ENCODE data around the gene CSTPP1.

CSTPP1 gene, protein sequence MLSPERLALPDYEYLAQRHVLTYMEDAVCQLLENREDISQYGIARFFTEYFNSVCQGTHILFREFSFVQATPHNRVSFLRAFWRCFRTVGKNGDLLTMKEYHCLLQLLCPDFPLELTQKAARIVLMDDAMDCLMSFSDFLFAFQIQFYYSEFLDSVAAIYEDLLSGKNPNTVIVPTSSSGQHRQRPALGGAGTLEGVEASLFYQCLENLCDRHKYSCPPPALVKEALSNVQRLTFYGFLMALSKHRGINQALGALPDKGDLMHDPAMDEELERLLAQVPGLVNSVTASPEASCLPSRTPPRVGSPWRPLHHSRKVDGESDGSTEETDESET

GRCh38 chr11:46936138-46937110, at the start of gene CSTPP1:
CSTPP1 (plus strand) TSS chr11:46936761; CDS start chr11:46936806, 45 bp downstream.
- no peaks in the 10 kb centered on the region for H3K36me3 Mint-ChIP-seq
- H3K4me1 Mint-ChIP-seq: peaks cover 24% of the 10 kb centered on the region
- H3K4me3 Mint-ChIP-seq: peak within 1 kb of the TSS; percentile 97
- H3K9me3 Mint-ChIP-seq: no peaks in the 10 kb centered on the region
- H3K27me3 Mint-ChIP-seq: no peaks in the 10 kb centered on the region
- H3K27ac Mint-ChIP-seq: peak within 1 kb of the TSS; percentile 93

DNA sequence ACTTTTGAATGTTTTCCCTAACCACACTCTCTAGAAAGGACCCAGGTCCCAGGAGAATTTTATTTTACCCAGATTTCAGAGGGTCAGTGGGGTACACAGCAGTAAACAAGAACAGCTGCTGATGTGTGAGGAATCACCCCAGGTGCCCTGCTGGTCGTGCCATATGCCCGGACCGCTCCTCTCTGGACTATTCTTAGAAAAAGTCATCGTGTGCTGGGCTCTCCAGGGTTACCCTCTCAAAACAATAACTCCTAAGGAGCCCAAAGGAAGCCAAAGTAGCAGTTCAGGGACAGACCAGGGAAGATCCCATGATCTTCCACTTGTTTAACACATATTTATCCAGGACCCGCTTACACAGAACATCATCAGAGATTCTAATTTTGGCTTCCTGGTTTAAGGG, 47.9 kb upstream of the CSTPP1 start:
- H3K4me1 Mint-ChIP-seq: no peaks in the 10 kb centered on the region

GRCh38 chr11:46889251-46889650, 47.3 kb upstream of the CSTPP1 start:
- Mint-ChIP-seq H3K4me1 (no peaks in the 10 kb centered on the region), H3K27me3 (peaks cover 3% of the 10 kb centered on the region), H3K4me3 (no peak overlapping the region), H3K9me3 (no peaks in the 10 kb centered on the region), H3K36me3 (no peaks in the 10 kb centered on the region), H3K27ac (no peak overlapping the region)

More for the DNA sequence above, 47.9 kb upstream of the CSTPP1 start:
- Mint-ChIP-seq H3K9me3 (no peaks in the 10 kb centered on the region), H3K27me3 (peaks cover 7% of the 10 kb centered on the region), H3K4me3 (no peak overlapping the region), H3K27ac (no peak overlapping the region), H3K36me3 (no peaks in the 10 kb centered on the region)

GRCh38 chr11:46889689-46890475, 46.7 kb upstream of the CSTPP1 start:
- H3K4me3 Mint-ChIP-seq: no peak overlapping the region
- H3K4me1 Mint-ChIP-seq: no peaks in the 10 kb centered on the region
- H3K9me3 Mint-ChIP-seq: no peaks in the 10 kb centered on the region
- no peak overlapping the region for H3K27ac Mint-ChIP-seq
- H3K27me3 Mint-ChIP-seq: peaks cover 3% of the 10 kb centered on the region
- no peaks in the 10 kb centered on the region for H3K36me3 Mint-ChIP-seq

DNA sequence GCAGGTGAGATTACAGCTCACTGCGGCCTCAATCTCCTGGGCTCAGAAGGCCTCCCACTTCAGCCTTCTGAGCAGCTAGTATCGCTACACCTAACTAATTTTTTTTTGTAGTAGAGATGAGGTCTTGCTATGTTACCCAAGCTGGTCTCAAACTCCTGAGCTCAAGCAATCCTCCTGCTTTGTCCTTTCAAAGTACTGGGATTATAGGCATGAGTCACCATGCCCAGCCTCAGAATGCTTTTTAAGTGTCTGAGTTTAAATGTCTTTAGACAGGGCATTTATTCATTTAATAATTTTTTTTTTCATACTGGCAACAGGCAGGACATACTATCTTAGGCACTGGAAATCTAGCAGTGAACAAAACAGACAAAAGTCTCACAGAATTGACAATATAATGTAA, 45.9 kb upstream of the CSTPP1 start:
- H3K36me3 Mint-ChIP-seq: no peaks in the 10 kb centered on the region
- H3K4me1 Mint-ChIP-seq: no peaks in the 10 kb centered on the region
- no peak overlapping the region for H3K27ac Mint-ChIP-seq
- H3K4me3 Mint-ChIP-seq: no peak overlapping the region
- no peaks in the 10 kb centered on the region for H3K9me3 Mint-ChIP-seq
- H3K27me3 Mint-ChIP-seq: peaks cover 3% of the 10 kb centered on the region

GRCh38 chr11:46892109-46892508, 44.5 kb upstream of the CSTPP1 start:
- H3K27ac Mint-ChIP-seq: no peak overlapping the region
- no peaks in the 10 kb centered on the region for H3K4me1 Mint-ChIP-seq
- H3K27me3 Mint-ChIP-seq: peaks cover 3% of the 10 kb centered on the region
- no peaks in the 10 kb centered on the region for H3K36me3 Mint-ChIP-seq
- H3K4me3 Mint-ChIP-seq: no peak overlapping the region
- no peaks in the 10 kb centered on the region for H3K9me3 Mint-ChIP-seq

- H3K36me3 Mint-ChIP-seq: no peaks in the 10 kb centered on the region
- H3K27ac Mint-ChIP-seq: no peak overlapping the region
- no peaks in the 10 kb centered on the region for H3K4me1 Mint-ChIP-seq
- H3K27me3 Mint-ChIP-seq: peaks cover 3% of the 10 kb centered on the region
- no peak overlapping the region for H3K4me3 Mint-ChIP-seq
- no peaks in the 10 kb centered on the region for H3K9me3 Mint-ChIP-seq
Observed at GRCh38 chr11:46892838-46893237, 43.7 kb upstream of the CSTPP1 start.

GRCh38 chr11:46894506-46894905, 42.1 kb upstream of the CSTPP1 start:
- no peak overlapping the region for H3K27ac Mint-ChIP-seq
- no peaks in the 10 kb centered on the region for H3K4me1 Mint-ChIP-seq
- H3K27me3 Mint-ChIP-seq: peaks cover 2% of the 10 kb centered on the region
- H3K4me3 Mint-ChIP-seq: no peak overlapping the region
- no peaks in the 10 kb centered on the region for H3K9me3 Mint-ChIP-seq
- H3K36me3 Mint-ChIP-seq: no peaks in the 10 kb centered on the region

- Mint-ChIP-seq H3K27me3 (no peaks in the 10 kb centered on the region), H3K36me3 (no peaks in the 10 kb centered on the region), H3K27ac (no peak overlapping the region), H3K4me1 (no peaks in the 10 kb centered on the region), H3K4me3 (no peak overlapping the region), H3K9me3 (no peaks in the 10 kb centered on the region)
Observed at GRCh38 chr11:46894961-46895360, 41.6 kb upstream of the CSTPP1 start.

GRCh38 chr11:46895821-46896220, 40.7 kb upstream of the CSTPP1 start:
- Mint-ChIP-seq H3K9me3 (no peaks in the 10 kb centered on the region), H3K4me1 (no peaks in the 10 kb centered on the region), H3K27me3 (no peaks in the 10 kb centered on the region), H3K36me3 (no peaks in the 10 kb centered on the region), H3K27ac (no peak overlapping the region), H3K4me3 (no peak overlapping the region)

DNA sequence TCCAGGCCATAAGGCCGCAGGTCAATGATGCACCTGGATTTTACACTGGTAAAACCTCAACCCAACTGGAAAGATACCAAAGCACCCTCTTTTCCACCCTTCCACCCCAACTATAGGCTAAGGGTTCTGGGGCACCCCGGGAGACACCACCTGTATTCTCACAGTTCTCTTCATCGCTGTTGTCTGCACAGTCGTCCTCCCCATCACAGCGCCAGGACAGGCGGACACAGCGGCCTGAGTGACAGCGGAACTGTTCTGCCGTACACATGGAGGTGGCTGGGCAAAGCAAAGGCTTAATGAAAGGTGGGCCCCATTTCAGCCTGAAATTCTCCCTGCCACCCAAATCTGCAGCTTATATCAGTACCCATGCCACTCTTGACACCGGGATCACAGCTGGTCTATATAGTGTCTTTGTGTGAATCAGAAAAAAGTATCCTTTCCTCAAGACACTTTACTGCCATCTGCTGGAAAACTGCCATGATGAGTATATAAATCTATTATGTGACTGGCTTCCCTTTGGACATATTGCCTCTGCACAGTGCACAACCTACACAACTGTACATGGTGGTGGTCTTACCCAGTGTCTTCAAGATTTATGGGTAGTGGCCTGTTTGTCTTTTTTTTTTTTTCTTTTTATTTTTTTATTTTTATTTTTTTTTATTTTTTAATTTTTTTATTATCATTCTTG, 39.7 kb upstream of the CSTPP1 start:
- Mint-ChIP-seq H3K9me3 (no peaks in the 10 kb centered on the region), H3K27me3 (no peaks in the 10 kb centered on the region), H3K4me1 (no peaks in the 10 kb centered on the region), H3K4me3 (no peak overlapping the region), H3K27ac (no peak overlapping the region), H3K36me3 (no peaks in the 10 kb centered on the region)

DNA sequence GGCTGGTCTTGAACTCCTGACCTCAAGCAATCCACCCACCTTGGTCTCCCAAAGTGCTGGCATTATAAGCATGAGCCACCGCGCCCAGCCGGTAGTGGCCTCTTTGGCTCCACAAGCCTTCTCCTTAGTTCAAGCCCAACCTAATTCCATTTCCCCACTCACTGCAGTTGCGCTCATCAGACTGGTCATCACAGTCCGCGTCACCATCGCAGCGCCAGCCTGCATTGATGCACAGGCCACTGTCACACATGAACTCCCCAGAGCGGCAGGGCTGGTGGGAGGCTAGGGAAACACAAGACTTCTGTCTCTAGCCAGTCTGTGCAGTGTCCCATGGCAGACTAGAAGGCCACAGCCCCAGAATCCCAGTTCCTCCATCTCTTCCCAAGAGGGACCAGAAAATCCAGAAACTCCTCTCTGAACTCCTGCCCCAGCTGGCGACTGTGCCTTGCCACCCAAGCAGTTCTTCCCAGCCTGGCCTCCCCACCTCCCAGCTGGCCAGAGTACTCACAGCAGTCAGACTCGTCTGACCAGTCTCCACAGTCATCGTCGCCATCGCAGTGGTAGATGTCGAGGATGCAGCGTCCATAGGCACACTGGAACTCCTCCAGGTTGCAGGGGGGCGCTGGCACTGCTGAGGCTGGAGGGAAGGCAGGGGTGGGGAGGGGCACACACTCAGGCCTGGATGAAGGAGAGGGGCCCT, 38.0 kb upstream of the CSTPP1 start:
- H3K27ac Mint-ChIP-seq: peak overlapping the region; percentile 30
- no peaks in the 10 kb centered on the region for H3K36me3 Mint-ChIP-seq
- H3K4me1 Mint-ChIP-seq: no peaks in the 10 kb centered on the region
- no peaks in the 10 kb centered on the region for H3K27me3 Mint-ChIP-seq
- no peaks in the 10 kb centered on the region for H3K9me3 Mint-ChIP-seq
- H3K4me3 Mint-ChIP-seq: no peak overlapping the region

DNA sequence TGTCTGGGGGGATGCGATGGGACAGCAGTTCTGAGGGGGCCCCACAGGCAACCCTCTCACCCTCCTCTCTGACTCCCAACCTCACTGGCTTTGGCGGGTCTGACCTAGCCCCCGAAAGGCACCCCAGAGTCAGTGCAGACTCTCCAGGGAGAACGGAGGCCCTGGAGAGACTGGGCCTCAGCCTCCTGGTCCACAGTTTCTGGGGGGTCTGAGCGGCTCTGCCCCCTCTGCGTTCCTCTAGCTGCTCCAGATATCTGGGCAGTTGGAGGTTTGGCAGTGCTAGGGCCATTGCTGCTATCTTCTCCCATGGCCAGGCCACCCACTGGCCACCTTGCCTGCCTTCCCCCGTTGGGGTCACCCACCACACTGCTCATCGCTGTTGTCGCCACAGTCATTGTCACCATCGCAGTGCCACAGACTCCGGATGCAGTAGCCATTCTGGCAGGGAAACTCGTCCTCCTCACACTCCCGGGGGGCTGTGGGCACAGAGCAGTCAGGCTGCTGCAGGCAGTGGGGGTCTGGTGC, 37.0 kb upstream of the CSTPP1 start:
- Mint-ChIP-seq H3K4me1 (no peaks in the 10 kb centered on the region), H3K4me3 (no peak overlapping the region), H3K27me3 (no peaks in the 10 kb centered on the region), H3K27ac (no peak overlapping the region), H3K9me3 (no peaks in the 10 kb centered on the region), H3K36me3 (no peaks in the 10 kb centered on the region)

DNA sequence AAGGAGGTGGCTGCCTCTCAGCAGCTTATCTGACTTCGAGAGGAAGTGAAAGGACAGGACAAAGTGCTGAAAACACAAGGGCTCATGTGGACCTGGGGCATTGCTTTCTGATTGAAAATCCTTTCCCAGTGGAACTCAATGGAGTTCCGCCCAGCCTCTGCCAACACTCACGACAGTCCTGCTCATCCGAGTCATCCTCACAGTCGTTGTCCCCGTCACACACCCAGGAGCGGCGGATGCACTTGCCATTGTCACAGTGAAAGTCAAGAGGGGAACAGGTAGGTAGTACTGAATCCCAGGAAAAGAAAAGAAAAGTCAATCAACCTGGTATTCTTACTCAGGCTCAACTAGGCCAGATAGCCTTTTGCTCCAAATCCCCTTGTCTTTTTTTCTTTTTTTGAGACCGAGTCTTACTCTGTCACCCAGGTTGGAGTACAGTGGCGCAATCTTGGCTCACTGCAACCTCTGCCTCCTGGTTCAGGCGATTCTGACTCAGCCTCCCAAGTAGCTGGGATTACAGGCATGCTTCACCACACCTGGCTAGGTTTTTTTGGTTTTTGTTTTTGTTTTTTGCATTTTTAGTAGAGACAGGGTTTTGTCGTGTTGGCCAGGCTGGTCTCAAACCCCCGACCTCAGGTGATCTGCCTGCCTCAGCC, 36.3 kb upstream of the CSTPP1 start:
- no peaks in the 10 kb centered on the region for H3K36me3 Mint-ChIP-seq
- no peak overlapping the region for H3K27ac Mint-ChIP-seq
- H3K4me3 Mint-ChIP-seq: no peak overlapping the region
- no peaks in the 10 kb centered on the region for H3K4me1 Mint-ChIP-seq
- H3K27me3 Mint-ChIP-seq: no peaks in the 10 kb centered on the region
- no peaks in the 10 kb centered on the region for H3K9me3 Mint-ChIP-seq
